Activated T-helper 17 cell treated with anti-CD3 and anti-CD28 coated beads, Interleukin-2, amount 50 U/mL, for 72 hours (primary cell): ENCODE measurements around the gene PRR35. TPM values are rescaled to one million over a fixed set of nuclear protein-coding genes. Genes with fewer than 3 reads are reported as not detected.

Source experiments
- ATAC-seq: fragments of 150-1000 bp; cut with Tn5 transposase; replicated peaks from 2 replicates; pipeline ENCODE4 v1.10.0; 2021; ENCODE audit warnings: mild to moderate bottlenecking, moderate library complexity
- H3K27ac Mint-ChIP-seq: one replicate; pipeline ENCODE4 v1.8.0; 2022; ENCODE audit warnings: mixed read lengths
- H3K27me3 Mint-ChIP-seq: one replicate; pipeline ENCODE4 v1.8.0; 2022; ENCODE audit warnings: mixed read lengths
- H3K36me3 Mint-ChIP-seq: one replicate; pipeline ENCODE4 v1.8.0; 2022; ENCODE audit warnings: low read depth, mild to moderate bottlenecking, mixed read lengths
- H3K4me1 Mint-ChIP-seq: one replicate; pipeline ENCODE4 v1.8.0; 2022; ENCODE audit warnings: mixed read lengths
- H3K4me3 Mint-ChIP-seq: one replicate; pipeline ENCODE4 v1.8.0; 2022; ENCODE audit warnings: mild to moderate bottlenecking, mixed read lengths
- H3K9me3 Mint-ChIP-seq: one replicate; pipeline ENCODE4 v1.8.0; 2022; ENCODE audit warnings: mixed read lengths
- total RNA-seq, 2 donors: library from RNA; stranded (reverse); gene quantifications; one replicate each; pipeline ENCODE4 v1.2.3, GENCODE V29; 2022

PRR35 gene
- total RNA-seq, 2 donors from 2014 or later = not detected

GRCh38 chr16:552171-552570 lies 8.0 kb upstream of the PRR35 start:
- H3K27ac Mint-ChIP-seq = no peak overlapping the region
- H3K27me3 Mint-ChIP-seq = no peaks in the 10 kb centered on the region
- ATAC-seq = no peak
- peaks cover 5% of the 10 kb centered on the region for H3K36me3 Mint-ChIP-seq
- no peaks in the 10 kb centered on the region for H3K9me3 Mint-ChIP-seq
- H3K4me3 Mint-ChIP-seq = no peak overlapping the region
- H3K4me1 Mint-ChIP-seq = no peaks in the 10 kb centered on the region

- Mint-ChIP-seq H3K27me3 (no peaks in the 10 kb centered on the region), H3K36me3 (peaks cover 5% of the 10 kb centered on the region), H3K9me3 (no peaks in the 10 kb centered on the region), H3K4me1 (no peaks in the 10 kb centered on the region), H3K4me3 (no peak overlapping the region), H3K27ac (no peak overlapping the region)
- ATAC-seq = no peak
Measured at GRCh38 chr16:553601-554296, 6.4 kb upstream of the PRR35 start.

GRCh38 chr16:554297-554621 lies 5.9 kb upstream of the PRR35 start:
- no peak overlapping the region for H3K4me3 Mint-ChIP-seq
- peaks cover 5% of the 10 kb centered on the region for H3K36me3 Mint-ChIP-seq
- no peaks in the 10 kb centered on the region for H3K4me1 Mint-ChIP-seq
- H3K27ac Mint-ChIP-seq = no peak overlapping the region
- no peak for ATAC-seq
- no peaks in the 10 kb centered on the region for H3K9me3 Mint-ChIP-seq
- no peaks in the 10 kb centered on the region for H3K27me3 Mint-ChIP-seq

- Mint-ChIP-seq H3K36me3 (peaks cover 5% of the 10 kb centered on the region), H3K9me3 (no peaks in the 10 kb centered on the region), H3K27me3 (no peaks in the 10 kb centered on the region), H3K27ac (no peak overlapping the region), H3K4me3 (no peak overlapping the region), H3K4me1 (no peaks in the 10 kb centered on the region)
- ATAC-seq = no peak
Measured at GRCh38 chr16:554640-555365, 5.4 kb upstream of the PRR35 start.

- Mint-ChIP-seq H3K9me3 (no peaks in the 10 kb centered on the region), H3K27ac (no peak overlapping the region), H3K36me3 (peaks cover 5% of the 10 kb centered on the region), H3K4me3 (no peak overlapping the region), H3K4me1 (no peaks in the 10 kb centered on the region), H3K27me3 (no peaks in the 10 kb centered on the region)
- ATAC-seq = no peak
Measured at GRCh38 chr16:555528-556473, 4.4 kb upstream of the PRR35 start.

GRCh38 chr16:556474-557173 lies 3.6 kb upstream of the PRR35 start:
- Mint-ChIP-seq H3K36me3 (peaks cover 5% of the 10 kb centered on the region), H3K9me3 (no peaks in the 10 kb centered on the region), H3K4me1 (no peaks in the 10 kb centered on the region), H3K27me3 (no peaks in the 10 kb centered on the region), H3K27ac (no peak overlapping the region), H3K4me3 (no peak overlapping the region)
- ATAC-seq = no peak

GRCh38 chr16:557463-558297 lies 2.5 kb upstream of the PRR35 start:
- no peak overlapping the region for H3K4me3 Mint-ChIP-seq
- no peaks in the 10 kb centered on the region for H3K9me3 Mint-ChIP-seq
- no peak for ATAC-seq
- H3K27ac Mint-ChIP-seq = no peak overlapping the region
- no peaks in the 10 kb centered on the region for H3K4me1 Mint-ChIP-seq
- H3K36me3 Mint-ChIP-seq = peaks cover 5% of the 10 kb centered on the region
- H3K27me3 Mint-ChIP-seq = no peaks in the 10 kb centered on the region

- no peaks in the 10 kb centered on the region for H3K27me3 Mint-ChIP-seq
- no peak overlapping the region for H3K27ac Mint-ChIP-seq
- no peak for ATAC-seq
- H3K36me3 Mint-ChIP-seq = peaks cover 5% of the 10 kb centered on the region
- H3K4me1 Mint-ChIP-seq = no peaks in the 10 kb centered on the region
- no peaks in the 10 kb centered on the region for H3K9me3 Mint-ChIP-seq
- H3K4me3 Mint-ChIP-seq = no peak overlapping the region
Measured at GRCh38 chr16:558298-559020, 1.7 kb upstream of the PRR35 start.

GRCh38 chr16:559021-559380 lies 1.2 kb upstream of the PRR35 start:
- Mint-ChIP-seq H3K27ac (no peak overlapping the region), H3K4me1 (no peaks in the 10 kb centered on the region), H3K4me3 (no peak overlapping the region), H3K9me3 (no peaks in the 10 kb centered on the region), H3K27me3 (no peaks in the 10 kb centered on the region), H3K36me3 (peaks cover 5% of the 10 kb centered on the region)
- ATAC-seq = no peak

- no peaks in the 10 kb centered on the region for H3K27me3 Mint-ChIP-seq
- H3K4me3 Mint-ChIP-seq = no peak overlapping the region
- peaks cover under 1% of the 10 kb centered on the region for H3K36me3 Mint-ChIP-seq
- H3K27ac Mint-ChIP-seq = no peak overlapping the region
- H3K4me1 Mint-ChIP-seq = no peaks in the 10 kb centered on the region
- no peaks in the 10 kb centered on the region for H3K9me3 Mint-ChIP-seq
- no peak for ATAC-seq
Measured at GRCh38 chr16:559411-560203, 587 bp upstream of the PRR35 start.

- no peak overlapping the region for H3K4me3 Mint-ChIP-seq
- H3K9me3 Mint-ChIP-seq = no peaks in the 10 kb centered on the region
- no peaks in the 10 kb centered on the region for H3K36me3 Mint-ChIP-seq
- no peak for ATAC-seq
- no peak overlapping the region for H3K27ac Mint-ChIP-seq
- no peaks in the 10 kb centered on the region for H3K4me1 Mint-ChIP-seq
- H3K27me3 Mint-ChIP-seq = no peaks in the 10 kb centered on the region
Measured at GRCh38 chr16:560701-561412, 663 bp downstream of the PRR35 start.

- H3K4me1 Mint-ChIP-seq = no peaks in the 10 kb centered on the region
- H3K9me3 Mint-ChIP-seq = no peaks in the 10 kb centered on the region
- no peaks in the 10 kb centered on the region for H3K27me3 Mint-ChIP-seq
- ATAC-seq = no peak
- no peaks in the 10 kb centered on the region for H3K36me3 Mint-ChIP-seq
- H3K27ac Mint-ChIP-seq = no peak overlapping the region
- H3K4me3 Mint-ChIP-seq = no peak overlapping the region
Measured at GRCh38 chr16:561413-561794, 1.2 kb downstream of the PRR35 start.
